ENCODE measurements around the gene PTGFR. TPM values are rescaled to one million over a fixed set of nuclear protein-coding genes. Genes with fewer than 3 reads are reported as not detected.

The PTGFR gene
- polyA plus RNA-seq, 1 experiment: 2.0 TPM

- POLR2A ChIA-PET: no interaction called here
- H3K4me3 ChIP-seq (ENCODE audit: low read depth, low read length): no peak overlapping the region
- TF ChIP-seq, protein P1, sequence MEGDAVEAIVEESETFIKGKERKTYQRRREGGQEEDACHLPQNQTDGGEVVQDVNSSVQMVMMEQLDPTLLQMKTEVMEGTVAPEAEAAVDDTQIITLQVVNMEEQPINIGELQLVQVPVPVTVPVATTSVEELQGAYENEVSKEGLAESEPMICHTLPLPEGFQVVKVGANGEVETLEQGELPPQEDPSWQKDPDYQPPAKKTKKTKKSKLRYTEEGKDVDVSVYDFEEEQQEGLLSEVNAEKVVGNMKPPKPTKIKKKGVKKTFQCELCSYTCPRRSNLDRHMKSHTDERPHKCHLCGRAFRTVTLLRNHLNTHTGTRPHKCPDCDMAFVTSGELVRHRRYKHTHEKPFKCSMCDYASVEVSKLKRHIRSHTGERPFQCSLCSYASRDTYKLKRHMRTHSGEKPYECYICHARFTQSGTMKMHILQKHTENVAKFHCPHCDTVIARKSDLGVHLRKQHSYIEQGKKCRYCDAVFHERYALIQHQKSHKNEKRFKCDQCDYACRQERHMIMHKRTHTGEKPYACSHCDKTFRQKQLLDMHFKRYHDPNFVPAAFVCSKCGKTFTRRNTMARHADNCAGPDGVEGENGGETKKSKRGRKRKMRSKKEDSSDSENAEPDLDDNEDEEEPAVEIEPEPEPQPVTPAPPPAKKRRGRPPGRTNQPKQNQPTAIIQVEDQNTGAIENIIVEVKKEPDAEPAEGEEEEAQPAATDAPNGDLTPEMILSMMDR (IDR thresholded peaks at IDR 0.05; ENCODE audit: low read depth, low read length): 0 out of 2 replicates have a peak, but pooled peaks have one; percentile 3
- no peaks in the 10 kb centered on the region for H3K27me3 ChIP-seq (ENCODE audit: control insufficient read depth, insufficient read depth, low read length)
- H3K9me3 ChIP-seq (ENCODE audit: control insufficient read depth, insufficient read depth, low read length): peaks cover 8% of the 10 kb centered on the region; the same call in 1 of the 2 replicates
- no peak for DNase-seq (ENCODE audit: low read depth, low spot score)
- no peak overlapping the region for H3K27ac ChIP-seq (ENCODE audit: low read depth, low read length)
- CTCF ChIA-PET: interaction anchor here (1.0 kb wide), 1 partner anchor 29 kb away, joined by 3 read pairs; no protein-coding TSS in a partner anchor
These were observed 63.1 kb downstream of the PTGFR start for GRCh38 chr1:78553859-78554258.

DNA sequence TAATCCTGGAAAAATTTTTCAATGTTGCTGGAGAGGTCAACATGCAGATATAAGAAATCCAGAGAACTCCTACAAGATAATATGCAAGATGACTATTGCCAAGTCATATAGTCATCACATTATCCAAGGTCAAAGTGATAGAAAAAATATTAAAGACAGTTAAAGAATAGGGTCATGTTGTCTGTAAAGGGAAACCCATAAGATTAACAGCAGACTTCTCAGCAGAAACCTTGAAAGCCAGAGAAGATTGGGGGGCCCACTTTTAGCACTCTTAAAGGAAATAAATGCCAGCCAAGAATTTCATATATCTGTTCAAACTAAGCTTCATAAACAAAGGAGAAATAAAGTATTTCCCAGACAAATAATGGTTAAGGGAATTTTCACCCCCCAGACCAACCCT lies 64.1 kb downstream of the PTGFR start:
- H3K27me3 ChIP-seq (ENCODE audit: control insufficient read depth, insufficient read depth, low read length): no peaks in the 10 kb centered on the region
- peaks cover 8% of the 10 kb centered on the region; the same call in 1 of the 2 replicates for H3K9me3 ChIP-seq (ENCODE audit: control insufficient read depth, insufficient read depth, low read length)
- TF ChIP-seq, protein P1 (IDR thresholded peaks at IDR 0.05; ENCODE audit: low read depth, low read length): no peak
- H3K4me3 ChIP-seq (ENCODE audit: low read depth, low read length): no peak overlapping the region
- POLR2A ChIA-PET: no interaction called here
- H3K27ac ChIP-seq (ENCODE audit: low read depth, low read length): no peak overlapping the region
- DNase-seq (ENCODE audit: low read depth, low spot score): no peak
- CTCF ChIA-PET: no interaction called here

DNA sequence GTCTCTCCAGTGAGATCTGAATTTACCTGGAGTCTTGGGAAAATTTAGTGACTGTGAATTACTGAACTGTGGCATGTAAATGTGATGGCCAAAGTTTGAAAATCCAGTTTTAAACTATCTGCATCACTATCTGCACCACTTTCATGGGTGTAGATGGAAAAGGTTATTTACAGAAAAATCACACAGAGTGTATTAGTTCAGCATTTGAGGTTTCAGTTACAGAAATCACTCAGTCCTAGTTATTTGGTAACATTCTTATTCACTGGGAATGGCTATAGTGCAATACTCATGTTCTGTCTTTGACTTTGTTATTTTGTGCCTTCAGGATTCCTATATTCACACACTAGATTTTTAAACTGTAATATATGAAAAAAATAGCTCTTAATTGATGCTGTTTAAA lies 68.9 kb downstream of the PTGFR start:
- Histone ChIP-seq H3K27ac (ENCODE audit: low read depth, low read length) (no peak overlapping the region), H3K27me3 (ENCODE audit: control insufficient read depth, insufficient read depth, low read length) (no peaks in the 10 kb centered on the region), H3K4me3 (ENCODE audit: low read depth, low read length) (no peak overlapping the region), H3K9me3 (ENCODE audit: control insufficient read depth, insufficient read depth, low read length) (no peaks in the 10 kb centered on the region)
- no peak for DNase-seq (ENCODE audit: low read depth, low spot score)
- ChIA-PET CTCF (interaction anchor here (0.7 kb wide), 1 partner anchor 415 kb away, joined by 4 read pairs; no protein-coding TSS in a partner anchor), POLR2A (no interaction called here)
- TF ChIP-seq, protein P1 (IDR thresholded peaks at IDR 0.05; ENCODE audit: low read depth, low read length): no peak

GRCh38 chr1:78560811-78561210 lies 70.0 kb downstream of the PTGFR start:
- no peak overlapping the region for H3K27ac ChIP-seq (ENCODE audit: low read depth, low read length)
- ChIA-PET CTCF (no interaction called here), POLR2A (no interaction called here)
- no peaks in the 10 kb centered on the region for H3K27me3 ChIP-seq (ENCODE audit: control insufficient read depth, insufficient read depth, low read length)
- TF ChIP-seq, protein P1 (IDR thresholded peaks at IDR 0.05; ENCODE audit: low read depth, low read length): no peak
- H3K4me3 ChIP-seq (ENCODE audit: low read depth, low read length): no peak overlapping the region
- H3K9me3 ChIP-seq (ENCODE audit: control insufficient read depth, insufficient read depth, low read length): no peaks in the 10 kb centered on the region
- no peak for DNase-seq (ENCODE audit: low read depth, low spot score)

DNA sequence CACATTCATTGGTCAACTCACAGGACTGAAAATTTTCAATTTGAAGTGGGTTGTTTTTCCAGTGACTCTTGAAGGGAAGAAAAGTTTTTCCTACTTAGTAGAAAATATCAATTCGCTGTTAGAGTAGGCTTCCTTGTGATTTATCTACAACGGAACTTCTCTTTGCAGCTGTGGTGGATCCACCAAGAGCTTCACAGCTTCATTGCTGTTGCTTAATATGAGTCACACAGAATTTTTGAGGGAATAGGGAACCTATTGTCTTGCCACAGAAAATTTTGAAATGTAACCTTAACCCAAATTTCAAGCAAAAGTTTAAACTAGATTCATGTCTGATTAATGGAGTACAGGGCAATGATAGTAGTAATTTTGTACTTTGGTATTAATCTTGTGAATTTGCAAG lies 71.1 kb downstream of the PTGFR start:
- no peak overlapping the region for H3K27ac ChIP-seq (ENCODE audit: low read depth, low read length)
- DNase-seq (ENCODE audit: low read depth, low spot score): no peak
- no peaks in the 10 kb centered on the region for H3K27me3 ChIP-seq (ENCODE audit: control insufficient read depth, insufficient read depth, low read length)
- TF ChIP-seq, protein P1 (IDR thresholded peaks at IDR 0.05; ENCODE audit: low read depth, low read length): no peak
- H3K9me3 ChIP-seq (ENCODE audit: control insufficient read depth, insufficient read depth, low read length): no peaks in the 10 kb centered on the region
- CTCF ChIA-PET: no interaction called here
- POLR2A ChIA-PET: no interaction called here
- no peak overlapping the region for H3K4me3 ChIP-seq (ENCODE audit: low read depth, low read length)
